ENCODE results near the gene LRRC17.

DNA sequence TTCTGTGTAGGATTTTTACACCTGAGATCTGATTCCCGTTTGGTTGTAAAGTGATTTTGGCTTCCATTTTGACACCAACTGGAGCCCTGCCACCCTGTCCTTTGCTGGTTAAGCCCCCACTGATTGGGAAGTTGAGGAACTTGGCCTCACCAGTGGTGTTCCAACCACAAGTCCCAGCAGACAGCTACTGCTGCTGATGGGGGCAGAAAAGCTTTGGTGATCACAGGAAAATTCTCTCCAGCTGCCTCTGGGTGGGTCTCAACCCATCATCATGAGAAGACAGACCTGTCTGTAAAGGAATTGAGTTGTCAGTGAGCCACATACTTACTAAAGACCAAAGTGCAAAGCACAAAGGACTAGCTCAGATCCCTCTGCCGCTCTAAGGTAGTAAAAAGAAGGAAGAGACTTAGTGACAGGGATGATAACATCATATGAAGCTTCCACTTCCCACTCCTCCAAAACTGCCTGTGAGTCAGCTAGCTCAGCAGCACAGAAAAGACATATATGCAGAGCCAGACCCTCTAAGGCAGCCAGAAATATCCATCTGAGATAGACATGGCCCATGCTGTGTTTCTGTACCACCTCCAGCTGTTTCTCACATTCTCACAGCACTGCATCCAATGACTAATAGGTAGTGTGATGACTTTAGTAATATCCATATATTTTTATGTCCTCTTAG lies 22.4 kb upstream of the LRRC17 start:
- TF ChIP-seq, protein P1, sequence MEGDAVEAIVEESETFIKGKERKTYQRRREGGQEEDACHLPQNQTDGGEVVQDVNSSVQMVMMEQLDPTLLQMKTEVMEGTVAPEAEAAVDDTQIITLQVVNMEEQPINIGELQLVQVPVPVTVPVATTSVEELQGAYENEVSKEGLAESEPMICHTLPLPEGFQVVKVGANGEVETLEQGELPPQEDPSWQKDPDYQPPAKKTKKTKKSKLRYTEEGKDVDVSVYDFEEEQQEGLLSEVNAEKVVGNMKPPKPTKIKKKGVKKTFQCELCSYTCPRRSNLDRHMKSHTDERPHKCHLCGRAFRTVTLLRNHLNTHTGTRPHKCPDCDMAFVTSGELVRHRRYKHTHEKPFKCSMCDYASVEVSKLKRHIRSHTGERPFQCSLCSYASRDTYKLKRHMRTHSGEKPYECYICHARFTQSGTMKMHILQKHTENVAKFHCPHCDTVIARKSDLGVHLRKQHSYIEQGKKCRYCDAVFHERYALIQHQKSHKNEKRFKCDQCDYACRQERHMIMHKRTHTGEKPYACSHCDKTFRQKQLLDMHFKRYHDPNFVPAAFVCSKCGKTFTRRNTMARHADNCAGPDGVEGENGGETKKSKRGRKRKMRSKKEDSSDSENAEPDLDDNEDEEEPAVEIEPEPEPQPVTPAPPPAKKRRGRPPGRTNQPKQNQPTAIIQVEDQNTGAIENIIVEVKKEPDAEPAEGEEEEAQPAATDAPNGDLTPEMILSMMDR (IDR thresholded peaks at IDR 0.05; ENCODE audit: poor library complexity, severe bottlenecking): no peak
- TF ChIP-seq RAD21 (conservative IDR thresholded peaks at IDR 0.05): no peak
- TF ChIP-seq, protein P2, sequence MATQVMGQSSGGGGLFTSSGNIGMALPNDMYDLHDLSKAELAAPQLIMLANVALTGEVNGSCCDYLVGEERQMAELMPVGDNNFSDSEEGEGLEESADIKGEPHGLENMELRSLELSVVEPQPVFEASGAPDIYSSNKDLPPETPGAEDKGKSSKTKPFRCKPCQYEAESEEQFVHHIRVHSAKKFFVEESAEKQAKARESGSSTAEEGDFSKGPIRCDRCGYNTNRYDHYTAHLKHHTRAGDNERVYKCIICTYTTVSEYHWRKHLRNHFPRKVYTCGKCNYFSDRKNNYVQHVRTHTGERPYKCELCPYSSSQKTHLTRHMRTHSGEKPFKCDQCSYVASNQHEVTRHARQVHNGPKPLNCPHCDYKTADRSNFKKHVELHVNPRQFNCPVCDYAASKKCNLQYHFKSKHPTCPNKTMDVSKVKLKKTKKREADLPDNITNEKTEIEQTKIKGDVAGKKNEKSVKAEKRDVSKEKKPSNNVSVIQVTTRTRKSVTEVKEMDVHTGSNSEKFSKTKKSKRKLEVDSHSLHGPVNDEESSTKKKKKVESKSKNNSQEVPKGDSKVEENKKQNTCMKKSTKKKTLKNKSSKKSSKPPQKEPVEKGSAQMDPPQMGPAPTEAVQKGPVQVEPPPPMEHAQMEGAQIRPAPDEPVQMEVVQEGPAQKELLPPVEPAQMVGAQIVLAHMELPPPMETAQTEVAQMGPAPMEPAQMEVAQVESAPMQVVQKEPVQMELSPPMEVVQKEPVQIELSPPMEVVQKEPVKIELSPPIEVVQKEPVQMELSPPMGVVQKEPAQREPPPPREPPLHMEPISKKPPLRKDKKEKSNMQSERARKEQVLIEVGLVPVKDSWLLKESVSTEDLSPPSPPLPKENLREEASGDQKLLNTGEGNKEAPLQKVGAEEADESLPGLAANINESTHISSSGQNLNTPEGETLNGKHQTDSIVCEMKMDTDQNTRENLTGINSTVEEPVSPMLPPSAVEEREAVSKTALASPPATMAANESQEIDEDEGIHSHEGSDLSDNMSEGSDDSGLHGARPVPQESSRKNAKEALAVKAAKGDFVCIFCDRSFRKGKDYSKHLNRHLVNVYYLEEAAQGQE (IDR thresholded peaks at IDR 0.05; ENCODE audit: borderline replicate concordance): no peak
- no peak for TF ChIP-seq EZH2 (IDR thresholded peaks at IDR 0.05; ENCODE audit: borderline replicate concordance, insufficient read depth, low read length, poor library complexity, severe bottlenecking)
- TF ChIP-seq MXI1 (conservative IDR thresholded peaks at IDR 0.05; ENCODE audit: poor library complexity, severe bottlenecking): no peak
- no peak for TF ChIP-seq TAF1 (IDR thresholded peaks at IDR 0.05; ENCODE audit: low read depth)

Data from neural cell (in vitro differentiated cells).